Mesothelial cell of epicardium (in vitro differentiated cells): ENCODE data around the gene ZNF431. TPM values are rescaled to one million over a fixed set of nuclear protein-coding genes. Genes with fewer than 3 reads are reported as not detected.

Experiments used
- DNase-seq, 2 experiments: peaks; one replicate each; pipeline ENCODE4 v3.0.0; 2021; ENCODE audit warnings: low spot score in 2 of 2; ENCODE audit not compliant: unreplicated experiment in 2 of 2
- H3K27ac Mint-ChIP-seq: 2 replicates; pipeline ENCODE4 v1.8.0; 2021; ENCODE audit warnings: mixed read lengths
- H3K27me3 Mint-ChIP-seq: 2 replicates; pipeline ENCODE4 v1.8.0; 2021; ENCODE audit warnings: low read depth, mixed read lengths
- H3K36me3 Mint-ChIP-seq: 2 replicates; pipeline ENCODE4 v1.8.0; 2021; ENCODE audit warnings: mixed read lengths
- H3K4me1 Mint-ChIP-seq: 2 replicates; pipeline ENCODE4 v1.8.0; 2021; ENCODE audit warnings: mixed read lengths
- H3K4me3 Mint-ChIP-seq: 2 replicates; pipeline ENCODE4 v1.8.0; 2021; ENCODE audit warnings: mild to moderate bottlenecking, moderate library complexity, mixed read lengths
- H3K9me3 Mint-ChIP-seq: 2 replicates; pipeline ENCODE4 v1.8.0; 2021; ENCODE audit warnings: mixed read lengths
- total RNA-seq: library from RNA; stranded (reverse); gene quantifications from 3 replicates; pipeline ENCODE4 v1.2.1, GENCODE V29; 2021
- TF ChIP-seq, protein P1 (sequence below): fragments of 200-600 bp; sonication (generic); IDR thresholded peaks from one replicate; pipeline ENCODE4 v1.5.0; 2021; ENCODE audit warnings: antibody characterized with exemption; ENCODE audit not compliant: unreplicated experiment

The ZNF431 gene
- total RNA-seq, 1 donor from 2014 or later = 39.4 TPM

- no peaks in the 10 kb centered on the region for H3K27me3 Mint-ChIP-seq
- H3K4me1 Mint-ChIP-seq = peaks cover 37% of the 10 kb centered on the region
- peaks cover 21% of the 10 kb centered on the region for H3K9me3 Mint-ChIP-seq
- DNase-seq = no peak
- TF ChIP-seq, protein P1, sequence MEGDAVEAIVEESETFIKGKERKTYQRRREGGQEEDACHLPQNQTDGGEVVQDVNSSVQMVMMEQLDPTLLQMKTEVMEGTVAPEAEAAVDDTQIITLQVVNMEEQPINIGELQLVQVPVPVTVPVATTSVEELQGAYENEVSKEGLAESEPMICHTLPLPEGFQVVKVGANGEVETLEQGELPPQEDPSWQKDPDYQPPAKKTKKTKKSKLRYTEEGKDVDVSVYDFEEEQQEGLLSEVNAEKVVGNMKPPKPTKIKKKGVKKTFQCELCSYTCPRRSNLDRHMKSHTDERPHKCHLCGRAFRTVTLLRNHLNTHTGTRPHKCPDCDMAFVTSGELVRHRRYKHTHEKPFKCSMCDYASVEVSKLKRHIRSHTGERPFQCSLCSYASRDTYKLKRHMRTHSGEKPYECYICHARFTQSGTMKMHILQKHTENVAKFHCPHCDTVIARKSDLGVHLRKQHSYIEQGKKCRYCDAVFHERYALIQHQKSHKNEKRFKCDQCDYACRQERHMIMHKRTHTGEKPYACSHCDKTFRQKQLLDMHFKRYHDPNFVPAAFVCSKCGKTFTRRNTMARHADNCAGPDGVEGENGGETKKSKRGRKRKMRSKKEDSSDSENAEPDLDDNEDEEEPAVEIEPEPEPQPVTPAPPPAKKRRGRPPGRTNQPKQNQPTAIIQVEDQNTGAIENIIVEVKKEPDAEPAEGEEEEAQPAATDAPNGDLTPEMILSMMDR = no peak
- H3K27ac Mint-ChIP-seq = peak overlapping the region; percentile 82
- H3K36me3 Mint-ChIP-seq = peaks cover 26% of the 10 kb centered on the region
- no peak overlapping the region for H3K4me3 Mint-ChIP-seq
Observed at GRCh38 chr19:21127001-21127400, 14.8 kb upstream of the ZNF431 start.

DNA sequence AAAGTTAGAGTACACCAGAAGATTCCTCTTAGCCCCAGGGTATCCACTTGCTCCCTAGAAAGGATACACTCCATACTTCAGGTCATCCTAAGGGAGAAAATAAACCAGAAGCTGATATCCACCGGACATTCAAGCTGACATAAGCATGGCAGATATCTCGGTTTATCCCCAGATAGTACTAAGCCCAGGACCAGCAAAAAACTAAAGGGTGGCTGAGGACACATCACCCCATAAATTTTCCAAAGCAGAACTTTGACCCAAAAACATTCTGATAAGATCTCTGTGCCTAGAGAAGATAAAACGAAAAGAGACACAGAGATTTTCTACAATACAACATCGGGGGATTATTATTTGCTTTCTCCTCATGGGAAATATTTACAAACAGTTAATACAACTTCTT lies 13.9 kb upstream of the ZNF431 start:
- no peaks in the 10 kb centered on the region for H3K27me3 Mint-ChIP-seq
- H3K36me3 Mint-ChIP-seq = peaks cover 24% of the 10 kb centered on the region
- TF ChIP-seq, protein P1 = no peak
- H3K27ac Mint-ChIP-seq = peak overlapping the region; percentile 82
- peaks cover 21% of the 10 kb centered on the region for H3K9me3 Mint-ChIP-seq
- DNase-seq = no peak
- peaks cover 37% of the 10 kb centered on the region for H3K4me1 Mint-ChIP-seq
- H3K4me3 Mint-ChIP-seq = no peak overlapping the region

- H3K36me3 Mint-ChIP-seq = peaks cover 23% of the 10 kb centered on the region
- no peak overlapping the region for H3K4me3 Mint-ChIP-seq
- peak overlapping the region; percentile 93 for H3K27ac Mint-ChIP-seq
- peaks cover 37% of the 10 kb centered on the region for H3K4me1 Mint-ChIP-seq
- TF ChIP-seq, protein P1 = no peak
- peaks cover 24% of the 10 kb centered on the region for H3K9me3 Mint-ChIP-seq
- no peak for DNase-seq
- H3K27me3 Mint-ChIP-seq = no peaks in the 10 kb centered on the region
Observed at GRCh38 chr19:21128901-21129698, 12.7 kb upstream of the ZNF431 start.

GRCh38 chr19:21130097-21130775 lies 11.6 kb upstream of the ZNF431 start:
- DNase-seq = no peak
- TF ChIP-seq, protein P1 = no peak
- no peak overlapping the region for H3K4me3 Mint-ChIP-seq
- H3K4me1 Mint-ChIP-seq = peaks cover 37% of the 10 kb centered on the region
- no peak overlapping the region for H3K27ac Mint-ChIP-seq
- no peaks in the 10 kb centered on the region for H3K27me3 Mint-ChIP-seq
- H3K9me3 Mint-ChIP-seq = peaks cover 32% of the 10 kb centered on the region
- peaks cover 20% of the 10 kb centered on the region for H3K36me3 Mint-ChIP-seq

DNA sequence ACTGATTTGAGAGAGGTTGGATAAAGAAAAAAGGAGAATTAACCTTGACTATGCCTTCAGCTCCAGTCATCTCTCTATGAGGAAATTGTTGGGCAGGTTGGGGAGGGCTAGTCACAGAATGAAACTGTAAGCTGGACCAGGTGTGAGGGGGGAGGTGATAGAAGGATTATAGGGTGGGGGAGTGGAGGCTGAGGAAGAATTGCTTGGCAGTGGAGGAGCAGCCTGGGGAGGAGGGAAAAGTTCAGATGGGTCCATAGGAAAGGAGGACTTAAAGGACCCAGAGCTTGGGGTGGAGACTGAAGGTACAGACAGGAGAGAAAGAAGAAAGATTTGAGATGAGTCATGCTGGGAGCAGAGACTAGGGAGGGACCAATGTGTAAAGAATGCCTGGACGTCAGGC lies 8.2 kb upstream of the ZNF431 start:
- Mint-ChIP-seq H3K27ac (no peak overlapping the region), H3K27me3 (no peaks in the 10 kb centered on the region), H3K4me3 (no peak overlapping the region), H3K9me3 (peaks cover 16% of the 10 kb centered on the region), H3K36me3 (peaks cover 6% of the 10 kb centered on the region), H3K4me1 (peaks cover 21% of the 10 kb centered on the region)
- no peak for DNase-seq
- TF ChIP-seq, protein P1 = no peak
